Central memory CD4-positive, alpha-beta T cell (primary cell): Measurements from ENCODE around the gene DOCK11.
"Not testable (repeated sequence)": the region's sequence is repeated elsewhere in the genome, so short reads cannot be mapped to it uniquely, and the experiment has no call there.

Experiments used
- DNase-seq: peaks from one replicate; pipeline ENCODE4 v3.0.0; 2022
- total RNA-seq, 3 experiments: gene quantifications; one replicate each; lab custom pipeline; 2026; lab: John Stamatoyannopoulos, UW

DOCK11 gene
- 85.9 to 410 (median 398) reads per million in 3 experiments for total RNA-seq

GRCh38 chrX:118495061-118495921 is at the start of gene DOCK11:
Gene DOCK11, plus strand, starts transcription at chrX:118495815. Its CDS starts 157 bp downstream, at chrX:118495972.
- peak; percentile 82 for DNase-seq

GRCh38 chrX:118448273-118448783 is 47.3 kb upstream of the DOCK11 start:
- no peak for DNase-seq

GRCh38 chrX:118455013-118455412 is 40.6 kb upstream of the DOCK11 start:
- no peak for DNase-seq

GRCh38 chrX:118459494-118459893 is 36.1 kb upstream of the DOCK11 start:
- peak; percentile 31 for DNase-seq

GRCh38 chrX:118464501-118464900 is 31.1 kb upstream of the DOCK11 start:
- DNase-seq = no peak

- no peak for DNase-seq
Observed at GRCh38 chrX:118468122-118468521, 27.5 kb upstream of the DOCK11 start.

- not testable (repeated sequence) for DNase-seq
Observed at GRCh38 chrX:118470721-118471347, 24.8 kb upstream of the DOCK11 start.

- DNase-seq = no peak
Observed at GRCh38 chrX:118474586-118474985, 21.0 kb upstream of the DOCK11 start.

GRCh38 chrX:118475903-118476302 is 19.7 kb upstream of the DOCK11 start:
- DNase-seq = no peak

- DNase-seq = no peak
Observed at GRCh38 chrX:118480172-118480571, 15.4 kb upstream of the DOCK11 start.

- DNase-seq = not testable (repeated sequence)
Observed at GRCh38 chrX:118482384-118482783, 13.2 kb upstream of the DOCK11 start.

GRCh38 chrX:118484216-118484903 is 11.3 kb upstream of the DOCK11 start:
- DNase-seq = no peak

GRCh38 chrX:118486693-118487092 is 8.9 kb upstream of the DOCK11 start:
- DNase-seq = not testable (repeated sequence)

GRCh38 chrX:118493016-118493415 is 2.6 kb upstream of the DOCK11 start:
- no peak for DNase-seq

GRCh38 chrX:118493653-118494297 is 1.8 kb upstream of the DOCK11 start:
- DNase-seq = no peak

- peak; percentile 81 for DNase-seq
Observed at GRCh38 chrX:118495958-118496762, 545 bp downstream of the DOCK11 start.

GRCh38 chrX:118496763-118497079 is 1.1 kb downstream of the DOCK11 start:
- no peak for DNase-seq

- DNase-seq = peak; percentile 34
Observed at GRCh38 chrX:118497180-118497818, 1.7 kb downstream of the DOCK11 start.

- DNase-seq = no peak
Observed at GRCh38 chrX:118498351-118498750, 2.7 kb downstream of the DOCK11 start.

- DNase-seq = no peak
Observed at GRCh38 chrX:118498755-118499154, 3.1 kb downstream of the DOCK11 start.

GRCh38 chrX:118499295-118499694 is 3.7 kb downstream of the DOCK11 start:
- DNase-seq = no peak
